GM18520 (cell line): ENCODE measurements around the gene FAH.

ENCODE experiments used
- ATAC-seq: cut with Tn5 transposase; IDR thresholded peaks from one replicate; pipeline ENCODE4 v1.9.1; 2021; ENCODE audit not compliant: unreplicated experiment

FAH gene

DNA sequence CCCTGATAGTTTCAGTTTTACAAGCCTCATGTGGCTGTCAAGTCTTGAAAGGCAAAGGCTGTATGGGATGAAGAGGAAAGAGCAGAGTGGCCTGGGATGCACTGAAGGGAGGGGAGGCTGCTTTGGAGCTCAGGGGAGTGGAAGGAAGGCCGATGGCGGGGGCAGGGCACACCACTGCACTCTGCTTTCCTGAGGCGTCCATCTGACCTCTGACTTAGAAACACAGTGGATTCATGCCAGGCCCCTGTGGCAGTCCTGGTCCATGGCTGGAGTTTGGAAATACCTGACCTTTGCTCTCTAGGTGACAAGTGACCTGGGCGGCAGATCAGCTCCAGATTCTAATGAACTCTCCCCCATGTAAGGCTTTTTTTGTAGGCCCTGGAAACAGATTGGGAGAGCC, 19.0 kb downstream of the FAH start:
- ATAC-seq = no peak

DNA sequence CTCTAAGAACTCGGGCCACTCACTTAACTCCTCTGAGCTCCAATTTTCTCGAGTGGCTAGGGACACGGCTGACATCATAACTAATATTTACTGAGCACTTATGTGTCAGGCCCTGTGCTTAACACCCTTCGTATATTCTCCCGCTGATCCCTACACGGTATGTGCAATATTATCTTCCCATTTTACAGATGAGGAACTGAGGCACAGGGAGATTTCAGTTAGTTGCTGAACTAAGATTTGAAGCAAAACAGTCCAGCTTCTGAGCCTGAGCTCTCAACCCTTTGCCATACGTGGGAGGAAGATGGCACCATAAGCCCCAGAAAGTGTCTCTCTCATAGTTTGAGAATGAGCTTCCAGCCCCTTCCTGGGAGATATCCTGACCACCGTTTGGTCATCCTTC, 19.6 kb downstream of the FAH start:
- ATAC-seq = no peak

DNA sequence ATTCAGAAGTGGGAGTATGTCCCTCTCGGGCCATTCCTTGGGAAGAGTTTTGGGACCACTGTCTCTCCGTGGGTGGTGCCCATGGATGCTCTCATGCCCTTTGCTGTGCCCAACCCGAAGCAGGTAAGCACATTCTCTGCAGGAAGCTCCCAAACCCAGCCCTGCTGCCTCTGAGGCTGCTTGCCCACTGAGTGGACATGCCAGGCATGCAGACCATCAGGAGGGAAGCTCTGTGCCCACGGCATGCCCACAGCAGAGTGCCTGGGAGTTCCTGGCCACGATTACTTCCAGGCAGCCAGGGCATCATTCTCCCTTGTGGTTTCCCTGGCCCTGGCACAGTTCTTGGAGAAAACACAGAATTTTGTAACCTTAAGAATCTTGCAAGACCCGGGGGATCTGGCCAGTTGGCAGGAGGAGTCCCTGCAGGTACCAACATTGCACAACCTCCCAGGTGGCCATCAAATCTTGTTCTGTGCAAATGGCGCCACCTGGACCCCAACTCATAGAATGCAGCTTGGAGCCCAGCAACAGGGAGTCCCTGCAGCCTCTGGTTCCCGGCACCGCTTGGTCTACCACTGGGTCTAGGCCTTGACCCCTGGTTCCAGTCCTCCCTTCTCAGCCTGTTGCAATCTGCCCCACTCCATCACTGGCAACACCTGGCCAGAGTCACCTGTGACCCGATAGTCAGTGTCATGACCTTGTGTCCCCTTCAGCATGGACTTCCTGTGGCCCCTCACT, 20.4 kb downstream of the FAH start:
- ATAC-seq = no peak

DNA sequence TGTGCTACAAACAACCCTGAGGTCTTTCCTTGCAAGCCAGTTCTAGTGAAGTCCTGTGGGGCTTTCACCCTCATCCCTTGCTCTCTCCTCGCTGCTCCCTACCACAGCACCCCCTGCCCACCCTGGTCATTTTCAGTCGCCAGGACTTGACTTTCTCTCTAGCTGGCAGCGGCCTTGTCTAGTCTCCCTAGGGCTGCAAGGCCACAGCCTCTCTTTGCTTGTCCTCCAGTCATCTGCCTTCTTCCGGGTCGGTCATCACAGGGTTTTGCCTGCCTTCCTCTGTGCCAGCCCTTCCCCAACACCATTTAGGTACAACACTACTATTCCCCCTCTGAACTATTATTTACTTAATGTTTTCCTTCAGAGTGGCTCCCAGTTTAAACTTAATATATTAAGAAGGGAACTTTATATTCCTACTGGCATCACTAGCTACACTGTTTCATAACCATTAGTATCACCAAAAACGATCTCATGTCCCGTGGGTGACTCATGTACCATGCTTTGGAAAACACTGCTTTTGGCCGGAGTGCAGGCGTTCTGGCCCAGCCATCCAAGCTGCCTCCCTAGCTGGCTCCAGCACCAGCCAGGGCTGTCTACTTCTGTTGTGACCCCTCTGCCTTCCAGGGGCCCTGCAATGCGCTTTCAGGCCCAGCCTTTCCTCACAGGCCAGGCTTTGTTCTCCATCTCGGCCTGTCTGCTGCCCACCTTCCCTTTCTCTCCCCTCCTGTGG, 21.4 kb downstream of the FAH start:
- no peak for ATAC-seq

DNA sequence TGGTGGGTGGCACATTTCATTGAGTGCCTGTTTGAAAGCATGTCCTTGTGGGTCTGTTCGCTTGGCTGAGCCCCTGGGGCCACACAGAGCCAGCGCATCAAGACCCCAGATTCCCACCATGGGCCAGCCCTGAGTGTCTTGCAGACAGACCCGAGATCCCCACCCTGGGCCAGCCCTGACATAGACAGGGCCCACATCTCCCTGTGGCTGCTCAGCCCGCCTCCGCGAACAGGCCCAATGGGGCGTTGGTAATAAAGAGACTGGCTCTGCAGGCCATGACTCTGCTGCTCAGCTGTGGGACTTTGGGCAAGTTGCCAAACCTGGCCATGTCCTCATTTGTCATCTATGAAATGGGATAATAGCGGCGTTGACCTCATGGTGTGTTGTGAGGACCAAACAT, 22.6 kb downstream of the FAH start:
- no peak for ATAC-seq

DNA sequence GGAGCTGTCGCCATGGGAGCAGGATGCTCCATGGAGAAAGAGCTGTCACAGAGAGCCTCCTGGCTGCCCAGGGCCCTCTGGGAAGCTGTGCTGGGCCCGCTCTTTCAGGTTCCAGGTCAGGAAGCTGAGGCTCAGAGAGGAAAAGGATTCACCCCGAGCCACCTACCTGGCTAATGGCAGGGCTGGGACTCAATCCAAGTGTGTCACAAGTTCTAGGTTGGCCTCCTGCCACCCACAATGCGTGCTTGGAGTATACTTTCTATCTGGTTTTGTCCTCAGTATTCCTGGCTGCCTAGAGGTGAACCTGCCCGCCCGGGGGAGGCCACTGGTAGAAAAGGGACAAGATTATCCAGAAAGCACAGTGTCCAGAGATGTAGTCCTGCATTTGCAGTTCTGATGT, 23.6 kb downstream of the FAH start:
- ATAC-seq = no peak

DNA sequence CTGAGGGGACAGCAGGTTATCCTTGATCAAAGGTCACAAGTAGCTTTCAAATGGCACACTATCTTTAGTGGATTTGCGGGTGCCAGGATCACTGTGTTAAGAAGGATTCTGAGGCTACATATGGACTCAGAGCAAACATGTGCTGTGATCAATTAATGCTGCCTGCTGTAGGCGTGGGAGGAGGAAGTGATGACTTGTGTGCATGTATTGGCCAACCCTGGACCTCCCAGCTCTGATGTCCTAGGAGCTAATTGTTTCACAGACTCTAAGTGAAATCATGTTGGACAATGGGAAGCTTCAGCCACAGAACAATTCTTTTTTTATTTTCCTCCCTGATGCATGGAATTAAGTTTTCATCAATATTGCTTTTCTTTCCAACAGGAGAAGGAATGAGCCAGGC, 24.4 kb downstream of the FAH start:
- ATAC-seq = no peak

DNA sequence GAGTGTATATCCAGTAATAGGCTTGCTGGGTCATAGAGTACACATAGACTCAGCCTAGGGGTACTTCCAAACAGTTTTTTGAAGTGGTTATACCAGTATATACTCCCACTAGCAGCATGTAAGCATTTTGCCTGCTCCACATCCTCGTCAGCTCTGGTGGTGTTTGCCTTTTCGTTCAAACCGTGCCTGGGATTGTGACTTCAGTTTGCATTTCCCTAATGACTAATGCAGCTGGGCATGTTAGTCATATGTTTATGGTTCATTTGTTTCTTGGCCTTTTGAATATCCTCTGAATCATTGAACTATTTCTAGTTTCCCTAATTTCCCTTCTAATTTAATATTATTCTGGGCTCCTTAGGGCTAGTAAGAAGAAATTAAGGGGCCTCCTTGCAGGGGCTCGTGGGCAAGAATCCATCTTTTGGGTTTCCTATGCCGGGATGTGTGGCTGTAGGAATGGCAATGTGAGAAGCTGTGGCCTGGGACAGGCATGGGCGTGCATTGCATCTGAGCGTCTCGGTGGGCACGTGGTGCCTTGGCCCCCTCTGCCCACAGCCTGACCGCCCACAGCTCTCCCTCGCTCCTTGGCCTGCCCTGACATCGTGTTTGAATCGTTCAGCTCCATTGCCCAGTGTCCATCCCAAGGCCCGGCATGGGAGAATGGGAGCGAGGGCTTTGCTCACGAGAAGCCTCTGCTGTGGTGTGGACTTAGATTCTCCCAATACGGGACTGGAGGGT, 26.4 kb downstream of the FAH start:
- no peak for ATAC-seq

DNA sequence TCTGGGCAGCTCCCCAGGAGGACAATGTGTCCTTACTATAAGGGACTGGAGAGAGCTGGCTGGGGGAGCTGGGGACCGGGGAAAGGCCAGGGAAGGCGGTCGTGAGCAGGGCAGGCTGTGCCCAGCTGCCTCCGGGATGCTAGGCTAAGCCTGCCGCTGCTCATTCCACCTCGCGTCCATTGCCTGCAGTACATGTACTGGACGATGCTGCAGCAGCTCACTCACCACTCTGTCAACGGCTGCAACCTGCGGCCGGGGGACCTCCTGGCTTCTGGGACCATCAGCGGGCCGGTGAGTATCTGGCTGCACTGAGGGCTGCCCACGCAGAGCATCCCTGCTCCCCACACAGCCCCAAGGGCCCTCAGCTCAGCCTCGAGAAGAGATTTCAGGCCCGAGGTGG, 27.1 kb downstream of the FAH start:
- no peak for ATAC-seq

DNA sequence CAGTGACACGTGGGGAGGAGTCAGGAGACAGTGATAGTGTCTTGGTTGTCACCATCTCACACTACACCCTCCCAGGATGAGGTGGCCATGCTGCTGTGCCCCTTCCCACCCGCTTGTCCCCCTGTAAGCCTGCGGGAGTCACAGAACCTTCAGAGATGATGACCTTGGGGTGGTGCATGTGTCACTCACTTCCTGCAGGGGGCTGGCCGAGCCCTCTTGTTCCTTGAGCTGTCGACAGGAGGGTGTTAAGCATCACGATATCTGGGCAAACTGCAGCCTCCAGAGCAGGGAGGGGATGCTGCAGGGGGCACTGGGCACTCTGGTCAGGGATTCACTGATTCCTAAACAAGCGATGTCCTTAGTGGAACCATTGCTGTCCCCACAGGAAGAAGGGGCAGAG, 27.7 kb downstream of the FAH start:
- ATAC-seq = no peak

DNA sequence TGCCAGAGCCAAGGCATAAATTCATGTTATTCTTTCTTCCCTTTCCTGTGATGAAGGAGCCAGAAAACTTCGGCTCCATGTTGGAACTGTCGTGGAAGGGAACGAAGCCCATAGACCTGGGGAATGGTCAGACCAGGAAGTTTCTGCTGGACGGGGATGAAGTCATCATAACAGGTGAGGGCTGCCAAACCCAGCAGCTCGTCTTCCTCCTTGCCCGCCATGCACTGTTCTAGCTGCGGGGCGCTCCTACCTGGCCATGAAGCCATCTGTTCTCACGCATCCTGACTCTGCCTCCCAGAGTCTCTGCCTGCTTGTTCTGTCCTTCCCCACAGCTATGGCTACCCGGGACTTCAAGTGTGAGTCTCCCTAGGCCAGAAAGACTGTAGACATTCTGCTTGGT, 28.2 kb downstream of the FAH start:
- ATAC-seq = no peak

DNA sequence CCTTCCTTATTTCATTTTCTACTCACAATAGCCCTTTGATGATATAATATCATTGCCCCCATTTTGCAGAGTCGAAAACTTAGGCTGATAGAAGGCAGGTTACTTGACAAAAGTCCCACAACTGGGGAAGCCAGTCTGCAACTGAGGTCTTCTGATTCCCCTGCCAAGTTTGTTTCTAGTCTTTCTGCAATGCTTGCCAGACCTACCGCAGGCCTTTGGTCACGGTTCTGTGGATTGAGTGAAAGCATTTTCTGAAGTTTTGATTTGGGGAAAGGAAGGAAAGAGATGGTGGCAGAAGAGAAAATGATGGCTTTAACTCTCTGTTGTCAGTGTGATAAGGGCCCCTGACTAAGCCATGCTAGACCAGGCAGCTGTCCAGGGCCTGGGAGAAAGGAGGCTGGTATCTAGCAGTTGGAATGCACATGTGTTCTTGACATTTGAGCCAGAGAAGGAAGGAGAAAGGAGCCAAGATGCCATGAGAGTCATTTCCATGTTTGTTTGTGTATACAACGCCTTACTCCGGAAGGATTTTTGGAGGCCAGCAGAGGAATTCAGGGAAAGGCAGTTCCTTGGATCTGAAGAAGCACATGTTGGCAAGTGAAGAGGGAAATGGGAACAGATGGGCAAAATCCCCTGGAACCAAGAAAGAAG, 29.9 kb downstream of the FAH start:
- no peak for ATAC-seq

DNA sequence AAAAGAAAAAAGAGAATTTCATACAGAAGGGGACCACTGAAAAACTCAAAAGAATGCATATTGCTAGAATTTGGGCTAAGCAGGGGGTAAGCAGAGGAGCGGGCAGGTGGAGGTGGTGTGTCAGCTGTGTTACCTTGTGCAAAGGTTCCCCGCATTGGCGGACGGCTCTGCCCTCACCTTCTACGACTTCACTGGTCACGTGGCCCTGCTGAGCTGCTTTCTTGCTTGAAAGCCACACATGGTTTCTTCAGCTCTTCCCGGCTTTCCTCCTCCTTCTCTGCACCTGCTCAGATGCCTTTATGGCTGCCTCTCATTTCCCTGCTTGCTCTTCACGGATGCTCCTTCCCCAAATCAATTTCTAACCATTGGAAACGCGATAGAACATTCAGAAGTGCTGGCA, 30.5 kb downstream of the FAH start:
- ATAC-seq = no peak

DNA sequence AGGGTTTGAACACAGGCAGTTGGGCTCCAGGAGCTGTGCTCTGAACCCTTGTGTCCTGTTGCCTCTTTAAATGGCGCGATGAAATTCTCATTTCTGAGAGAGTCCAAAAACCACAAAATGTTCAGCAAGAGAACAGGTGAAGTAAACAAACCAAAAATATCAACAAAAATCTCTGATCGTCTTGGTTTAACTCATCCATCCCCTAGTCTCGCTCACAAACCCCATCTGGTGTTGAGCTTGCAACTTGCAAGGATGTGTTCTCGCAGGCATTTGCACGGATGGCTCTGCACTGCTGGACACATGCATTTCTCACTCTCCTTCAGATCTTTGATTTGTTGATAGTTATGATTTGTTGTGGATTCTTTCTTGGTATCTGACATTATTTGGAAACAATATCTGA, 31.1 kb downstream of the FAH start:
- no peak for ATAC-seq

DNA sequence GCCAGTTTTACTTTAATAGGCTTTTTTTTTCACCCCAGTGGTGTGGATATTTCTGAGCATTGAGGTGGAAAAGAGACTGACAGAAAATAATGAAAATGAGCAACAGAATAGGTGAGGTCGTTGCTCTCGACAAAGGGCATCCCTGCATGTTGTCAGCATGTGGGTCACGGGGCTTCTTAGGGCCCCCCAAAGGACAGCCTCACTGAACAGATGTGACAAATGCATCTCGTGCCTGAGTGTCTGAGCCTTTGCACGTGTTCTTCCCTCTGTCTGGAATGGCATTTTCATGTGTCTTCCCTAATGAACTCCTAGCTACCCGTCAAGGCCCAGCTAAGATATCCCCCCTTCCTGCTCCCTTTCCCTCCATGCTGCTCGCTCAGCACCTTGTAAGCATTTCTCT, 31.8 kb downstream of the FAH start:
- ATAC-seq = no peak

DNA sequence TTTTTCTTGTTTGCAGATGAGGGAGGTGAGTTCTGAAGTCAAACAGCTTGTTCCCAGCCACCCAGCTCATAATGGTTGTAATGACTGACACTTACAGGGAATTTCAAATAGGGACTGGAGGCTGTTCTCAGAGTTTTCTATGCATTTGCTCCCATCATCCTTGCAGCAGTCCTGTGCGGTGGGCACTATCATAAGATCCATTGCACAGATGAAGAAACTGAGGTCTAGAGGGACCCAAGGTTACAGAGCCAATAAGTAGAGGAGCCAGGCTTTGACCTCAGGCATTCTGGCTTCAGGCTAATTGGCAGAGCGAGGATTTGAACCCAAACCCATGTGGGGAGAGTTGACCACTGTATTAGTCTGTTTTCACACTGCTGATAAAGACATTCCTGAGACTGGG, 32.4 kb downstream of the FAH start:
- ATAC-seq = no peak

DNA sequence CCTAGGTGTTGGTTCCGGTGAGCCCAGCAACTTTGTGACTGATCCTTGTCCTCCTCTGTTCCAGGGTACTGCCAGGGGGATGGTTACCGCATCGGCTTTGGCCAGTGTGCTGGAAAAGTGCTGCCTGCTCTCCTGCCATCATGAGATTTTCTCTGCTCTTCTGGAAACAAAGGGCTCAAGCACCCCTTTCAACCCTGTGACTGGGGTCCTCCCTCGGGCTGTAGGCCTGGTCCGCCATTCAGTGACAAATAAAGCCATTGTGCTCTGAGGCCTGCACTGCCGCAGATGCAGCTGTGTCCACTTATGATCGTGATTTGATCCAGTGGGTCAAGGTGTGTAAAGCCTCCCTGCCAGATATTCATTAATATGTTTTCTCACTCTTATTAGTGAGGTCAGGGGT, 33.3 kb downstream of the FAH start:
- ATAC-seq = no peak

DNA sequence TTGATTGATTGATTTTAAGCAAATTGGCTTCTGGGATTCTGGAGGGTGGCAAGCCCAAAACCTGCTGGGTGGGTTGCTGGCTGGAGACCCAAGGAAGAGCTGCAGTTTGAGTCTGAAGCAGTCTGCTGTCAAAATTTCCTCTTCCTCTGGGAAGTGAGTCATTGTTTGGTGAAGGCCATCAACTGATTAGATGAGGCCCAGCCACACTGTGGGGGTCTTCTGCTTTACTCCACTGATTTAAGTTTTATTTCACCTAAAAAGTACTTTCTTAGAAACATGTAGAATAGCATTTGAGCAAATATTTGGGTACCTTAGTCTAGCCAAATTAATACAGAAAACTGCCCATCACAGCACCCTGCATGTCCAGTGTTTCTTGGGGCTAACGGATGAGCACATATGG, 33.8 kb downstream of the FAH start:
- no peak for ATAC-seq

DNA sequence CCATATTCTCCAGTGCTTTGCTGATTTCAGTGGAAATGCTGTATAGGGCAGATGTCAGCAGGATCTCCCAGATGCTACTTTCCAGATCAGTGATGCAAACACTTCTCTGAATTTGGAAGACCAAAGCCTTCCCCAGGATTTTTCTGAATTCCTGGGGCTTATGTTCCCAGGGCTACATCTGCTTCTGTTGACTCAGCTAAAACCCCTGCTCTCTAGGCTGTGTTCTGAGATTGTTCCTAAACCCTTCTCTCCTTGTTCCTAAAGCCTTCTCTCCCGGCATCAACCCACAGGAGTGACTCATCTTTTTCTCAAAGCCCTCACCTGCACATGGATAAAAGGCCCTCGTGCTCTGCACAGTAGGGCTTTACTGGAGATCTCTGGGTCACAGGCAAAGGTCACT, 35.5 kb downstream of the FAH start:
- no peak for ATAC-seq

DNA sequence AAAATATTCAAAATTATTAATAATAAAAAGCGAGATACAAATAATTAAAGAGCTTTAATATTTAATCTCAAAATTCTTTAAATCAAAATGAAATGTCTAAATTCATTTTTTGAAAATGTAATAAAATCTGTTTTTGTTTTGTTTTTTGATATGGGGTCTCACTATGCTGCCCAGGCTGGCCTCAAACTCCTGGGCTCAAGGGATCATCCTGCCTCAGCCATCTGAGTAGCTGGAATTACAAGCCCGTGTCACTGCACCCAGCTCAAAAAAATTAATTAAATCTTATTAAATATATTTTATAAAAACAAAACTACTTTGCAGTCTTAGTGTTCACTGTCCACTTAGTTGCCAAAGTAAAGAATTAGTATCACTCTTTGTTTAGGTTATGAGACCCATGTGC, 38.4 kb downstream of the FAH start:
- no peak for ATAC-seq

DNA sequence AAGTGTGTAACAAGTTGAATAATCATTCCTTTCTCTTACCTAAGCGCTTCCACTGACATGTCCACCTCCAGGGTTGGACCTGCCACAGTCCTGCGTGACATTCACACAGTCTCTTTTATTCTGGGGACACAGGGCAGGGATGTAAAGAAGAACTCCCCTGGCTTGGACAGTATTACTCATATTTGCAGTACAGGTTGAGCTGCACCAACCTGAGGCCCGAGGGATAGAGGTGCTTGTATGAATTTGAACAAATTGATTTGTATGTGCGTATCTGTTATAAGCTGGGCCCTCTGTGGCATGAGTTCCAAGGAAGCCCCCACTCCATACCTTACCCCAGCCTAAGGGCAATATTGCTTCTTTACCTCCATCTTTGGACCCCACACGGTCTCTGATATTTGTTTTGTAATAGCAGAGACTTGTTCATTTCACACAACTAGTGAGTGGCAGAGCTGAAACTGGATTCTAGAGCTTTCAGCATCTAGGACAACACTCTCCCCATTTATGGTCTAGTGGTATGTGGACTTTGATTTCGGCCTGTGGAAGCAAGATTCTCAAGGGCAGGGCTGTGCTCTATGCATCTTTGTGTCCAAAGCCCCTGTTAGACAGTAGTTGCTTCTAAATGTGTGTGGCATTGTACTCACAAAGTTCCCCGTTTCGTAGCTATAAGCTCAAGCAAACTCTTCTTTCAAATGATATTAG, 39.2 kb downstream of the FAH start:
- ATAC-seq = no peak
